DMS114 treated with DMSO at 0.1 percent for 48 hours (cell line): ENCODE data around the gene ACVR1C.
A peak's percentile ranks its signal among the peaks of the same experiment; 100 is the strongest.

Experiments used
- DNase-seq: peaks from one replicate; lab custom pipeline; 2025; ENCODE audit not compliant: unreplicated experiment; lab: John Stamatoyannopoulos, UW

ACVR1C gene

DNA sequence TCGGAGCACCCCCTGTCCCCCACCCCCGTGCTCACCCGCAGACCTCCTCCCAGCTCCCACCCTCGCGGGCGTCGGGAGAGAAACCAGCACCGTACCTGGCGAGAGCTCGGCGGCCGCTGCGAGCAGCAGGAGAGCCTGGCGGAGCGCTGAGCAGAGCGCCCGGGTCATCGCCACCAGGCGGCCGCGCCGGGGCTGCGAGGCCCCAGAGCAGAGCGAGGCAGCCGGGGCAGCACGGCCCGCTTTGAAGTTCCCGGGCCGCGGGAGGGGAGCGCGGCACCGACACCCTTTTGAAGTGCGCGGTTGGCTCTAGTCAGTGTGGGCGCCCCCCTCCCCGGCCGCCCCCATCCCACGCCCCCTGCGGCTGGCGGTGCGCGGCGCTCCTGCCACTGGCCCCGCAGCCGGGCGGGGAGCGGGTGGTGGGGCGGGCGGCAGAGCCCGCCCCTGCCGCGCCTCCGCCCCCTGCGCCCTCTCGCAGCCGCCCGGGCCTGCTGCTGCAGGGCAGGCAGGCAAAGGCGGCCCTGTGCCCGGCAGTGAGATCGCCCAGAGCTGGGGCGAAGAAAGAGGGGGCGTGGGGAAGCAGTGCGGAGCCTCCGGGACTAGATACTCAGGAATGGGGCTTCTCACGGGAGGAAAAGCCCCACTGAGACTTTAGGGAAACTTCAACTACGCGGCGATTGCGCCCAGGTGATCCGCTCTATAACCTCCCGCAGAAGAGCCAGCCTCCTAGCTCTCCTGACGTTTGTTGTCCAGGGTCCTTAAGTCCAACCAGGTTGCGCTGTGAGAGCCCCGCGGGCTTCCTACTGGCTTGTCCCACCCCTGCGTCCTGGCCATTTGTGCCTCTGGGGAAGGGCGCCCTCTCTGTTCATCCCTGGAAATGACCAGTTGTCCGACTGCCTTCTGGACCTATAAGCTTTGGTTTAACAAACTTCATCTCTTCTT lies at the start of gene ACVR1C:
TSS of gene ACVR1C (minus strand) at position 388 of the 939 bp plus-strand sequence. CDS start at position 168, 220 bp downstream.
- no peak for DNase-seq

DNA sequence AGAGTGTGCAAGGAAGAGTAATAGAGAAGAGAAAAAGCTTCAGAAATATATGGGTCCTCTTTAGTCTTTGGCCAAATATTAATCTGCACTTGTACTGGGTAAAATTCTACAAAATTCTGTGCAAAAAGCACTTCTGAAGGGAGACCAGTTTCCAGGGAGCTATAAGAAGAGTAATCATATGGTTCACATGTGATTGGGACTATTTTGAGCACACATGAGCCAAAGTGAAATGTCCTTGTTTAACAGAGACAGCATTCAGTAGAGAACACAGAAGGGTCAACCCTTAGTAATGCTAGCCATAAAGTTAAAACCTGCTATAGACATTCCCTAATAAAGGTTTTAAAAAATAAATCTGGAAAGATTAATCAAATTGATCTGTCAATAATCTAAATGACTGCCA lies 49.3 kb upstream of the ACVR1C start:
- no peak for DNase-seq

GRCh38 chr2:157672129-157672528 lies 43.5 kb upstream of the ACVR1C start:
- DNase-seq = no peak

DNA sequence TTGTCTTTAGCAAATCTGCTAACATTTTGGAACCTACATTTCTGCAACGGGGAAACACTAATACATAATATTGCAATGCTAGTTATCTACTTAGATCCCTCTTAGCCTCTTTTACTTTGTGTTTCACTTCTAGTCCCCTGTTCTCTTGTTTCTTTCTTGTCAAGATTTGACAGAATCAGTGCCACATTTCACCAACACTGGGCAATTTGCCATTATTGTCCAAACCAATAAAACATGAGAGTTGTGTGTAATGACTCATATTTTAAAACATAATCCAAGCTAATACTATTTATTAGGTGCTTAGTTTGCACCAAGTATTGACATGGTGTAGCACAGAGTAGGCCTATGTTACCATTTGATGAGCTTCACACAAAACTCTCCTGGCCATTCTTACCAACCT lies 33.7 kb upstream of the ACVR1C start:
- DNase-seq = no peak

DNA sequence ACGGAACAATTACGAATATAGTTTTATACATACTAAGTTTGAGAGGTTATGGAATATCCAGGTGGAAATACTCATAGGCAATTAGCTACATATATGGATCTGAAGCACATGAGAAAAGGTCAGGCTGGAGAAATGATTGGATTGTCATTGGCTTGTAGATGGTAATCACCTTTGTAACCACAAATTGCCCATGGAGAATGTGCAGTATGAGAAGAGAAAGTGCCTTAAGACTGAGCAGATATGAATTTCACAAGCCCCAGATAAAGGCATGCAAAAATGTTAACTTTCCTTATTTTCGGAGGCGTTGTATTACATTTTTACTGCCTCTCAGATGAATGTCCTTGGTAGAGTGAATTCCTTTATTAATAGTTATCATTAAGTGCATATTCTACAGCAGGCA lies 33.1 kb upstream of the ACVR1C start:
- DNase-seq = no peak

DNA sequence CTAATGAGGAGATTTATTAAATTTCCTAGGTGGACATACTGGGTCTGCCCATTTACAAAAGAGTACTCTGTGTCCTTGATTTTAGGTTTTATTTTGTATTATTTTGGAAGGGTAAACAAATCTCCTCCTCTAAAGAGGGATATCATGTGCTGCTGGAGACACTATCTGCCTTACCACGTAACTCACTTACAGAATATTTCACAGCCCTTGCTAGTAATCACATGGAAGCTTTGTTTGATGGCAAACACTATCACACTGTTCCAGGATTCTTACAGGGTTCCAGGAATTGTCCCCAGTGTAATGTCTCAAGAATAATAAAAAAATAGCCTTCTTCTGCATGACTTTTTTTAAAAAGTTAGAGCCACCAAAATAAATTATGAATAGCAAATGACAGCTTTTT lies 29.2 kb upstream of the ACVR1C start:
- DNase-seq = no peak

DNA sequence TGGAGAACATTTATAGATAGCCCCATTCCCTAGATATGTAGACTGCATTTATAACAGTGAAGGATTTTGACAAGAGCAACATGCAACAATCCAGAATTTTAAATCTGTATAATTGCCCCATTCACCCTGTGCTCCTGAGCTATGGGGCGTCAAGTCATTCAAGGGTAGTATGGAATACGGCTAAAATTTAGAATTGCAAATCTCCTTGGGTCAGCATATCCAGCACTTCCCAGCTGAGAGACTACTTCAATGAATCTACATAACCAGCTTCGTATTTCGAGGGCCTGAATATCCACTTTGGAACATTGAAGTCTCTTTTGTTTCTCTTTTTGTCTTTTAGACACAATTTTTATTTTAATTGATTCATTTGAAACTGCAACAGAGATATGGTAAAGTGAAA lies 28.4 kb upstream of the ACVR1C start:
- no peak for DNase-seq

DNA sequence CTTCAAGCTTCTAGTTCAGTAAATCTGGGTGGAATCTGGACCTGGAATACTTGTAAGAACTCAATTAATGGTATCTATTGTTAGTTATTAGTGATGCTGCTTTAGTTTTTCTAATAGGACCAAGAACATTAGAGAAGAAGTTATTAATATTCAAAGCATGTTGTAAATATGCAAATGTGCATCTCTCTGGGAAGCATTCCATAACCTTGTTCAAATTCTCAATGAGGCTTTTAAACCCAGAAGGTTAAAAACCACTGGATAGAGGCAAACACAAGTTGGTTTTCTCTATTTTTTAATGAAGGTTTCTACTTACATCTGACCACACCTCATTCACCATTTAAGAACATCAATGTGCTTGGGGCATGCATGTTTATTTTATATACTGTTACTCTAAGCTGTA lies 16.1 kb upstream of the ACVR1C start:
- no peak for DNase-seq

DNA sequence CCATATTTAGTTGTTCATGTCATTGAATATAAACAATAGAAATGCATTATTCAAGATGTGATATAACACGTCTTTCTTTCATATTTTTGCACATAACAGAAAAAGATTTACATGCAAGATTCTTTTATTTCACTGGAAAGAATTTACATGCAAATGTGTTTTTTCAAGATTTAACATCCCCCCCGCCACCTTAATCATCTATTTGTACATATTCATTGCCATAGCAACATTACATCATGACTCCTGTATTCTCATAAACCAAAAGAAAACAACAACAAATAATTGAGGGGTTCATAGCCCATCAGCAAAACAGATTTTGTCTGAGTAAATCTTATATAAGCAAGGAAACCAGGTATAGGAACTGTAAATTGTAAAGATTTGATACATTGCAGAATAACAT lies 3.2 kb upstream of the ACVR1C start:
- no peak for DNase-seq

GRCh38 chr2:157627594-157628476 lies 829 bp downstream of the ACVR1C start:
- no peak for DNase-seq

DNA sequence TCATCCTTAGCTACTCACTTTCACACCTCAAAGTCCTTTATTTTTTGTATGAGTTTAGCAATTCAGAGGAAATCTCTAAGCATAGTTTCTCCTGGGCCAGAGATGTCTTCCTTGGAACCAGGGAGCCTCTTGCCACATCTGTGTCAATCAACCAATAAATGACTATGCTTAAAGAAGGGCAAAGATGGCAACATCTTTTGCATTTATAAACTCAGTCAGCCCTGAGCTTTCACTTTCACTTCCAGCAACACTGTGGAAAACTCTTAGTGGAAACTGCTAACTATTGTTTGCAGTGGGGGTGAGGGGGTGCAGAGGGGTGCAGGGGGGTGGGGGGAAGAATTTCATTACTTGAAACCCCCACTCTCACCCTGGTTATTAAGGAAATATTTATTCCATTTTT lies 3.4 kb downstream of the ACVR1C start:
- no peak for DNase-seq

DNA sequence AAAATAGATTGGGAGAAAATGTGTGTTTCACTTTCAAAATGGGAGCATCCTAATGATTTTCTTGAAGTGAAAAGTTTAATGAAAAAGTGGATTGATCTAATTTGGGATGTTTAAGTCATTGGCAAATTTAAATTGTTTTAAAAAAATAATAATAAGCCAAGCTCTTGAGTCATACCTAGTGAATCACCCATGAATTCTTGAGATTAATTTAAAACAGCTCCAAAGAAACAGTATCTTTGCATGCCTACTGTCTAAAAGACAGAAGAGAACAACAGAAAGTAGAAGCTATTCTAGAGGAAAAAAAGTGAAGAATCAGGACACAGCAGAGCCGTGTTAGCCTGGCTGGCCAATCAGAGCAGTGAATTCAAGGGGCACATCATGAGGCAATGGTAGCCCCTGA lies 7.7 kb downstream of the ACVR1C start:
- DNase-seq = no peak

DNA sequence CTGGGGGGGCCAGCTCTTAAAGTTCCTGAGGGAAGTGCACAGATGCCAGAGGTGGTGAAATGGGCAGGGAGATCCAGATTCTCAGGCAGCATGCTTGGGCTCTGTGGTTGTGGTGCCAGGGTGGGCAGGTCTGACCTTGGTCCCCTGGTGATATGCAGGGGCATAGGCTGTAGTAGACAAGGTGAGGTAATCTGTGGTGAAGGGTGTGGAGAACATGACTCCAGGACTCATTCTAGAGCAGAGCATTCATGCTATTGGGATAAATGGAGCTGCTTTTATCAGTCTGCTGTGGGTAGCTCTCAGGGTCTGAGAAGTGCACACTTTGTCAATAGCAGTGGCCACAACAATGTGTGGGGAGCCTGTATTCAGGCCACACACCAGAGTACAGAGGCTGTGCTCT lies 16.9 kb downstream of the ACVR1C start:
- DNase-seq = no peak

- DNase-seq = no peak
Measured at GRCh38 chr2:157611110-157611509, 17.6 kb downstream of the ACVR1C start.

- DNase-seq = no peak
Measured at GRCh38 chr2:157606534-157606933, 22.1 kb downstream of the ACVR1C start.

DNA sequence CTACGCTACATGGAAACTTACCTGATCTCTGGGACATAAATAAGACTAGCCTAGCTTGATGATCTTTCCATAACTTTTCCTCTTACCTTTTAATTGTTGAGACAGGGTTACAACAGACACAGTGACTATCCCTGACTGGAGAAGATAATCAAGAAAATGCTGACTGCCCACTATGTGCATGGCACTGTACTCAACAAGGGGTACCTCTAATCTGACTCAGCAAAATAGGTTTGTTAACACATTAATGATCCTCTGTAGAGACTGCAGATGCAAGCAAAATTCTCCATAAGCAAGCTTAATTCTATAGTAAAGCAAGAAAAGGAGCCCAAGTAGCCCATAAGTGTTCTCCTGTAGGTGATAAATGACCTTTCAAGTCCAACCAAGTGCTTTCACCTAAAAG lies 25.5 kb downstream of the ACVR1C start:
- DNase-seq = no peak

DNA sequence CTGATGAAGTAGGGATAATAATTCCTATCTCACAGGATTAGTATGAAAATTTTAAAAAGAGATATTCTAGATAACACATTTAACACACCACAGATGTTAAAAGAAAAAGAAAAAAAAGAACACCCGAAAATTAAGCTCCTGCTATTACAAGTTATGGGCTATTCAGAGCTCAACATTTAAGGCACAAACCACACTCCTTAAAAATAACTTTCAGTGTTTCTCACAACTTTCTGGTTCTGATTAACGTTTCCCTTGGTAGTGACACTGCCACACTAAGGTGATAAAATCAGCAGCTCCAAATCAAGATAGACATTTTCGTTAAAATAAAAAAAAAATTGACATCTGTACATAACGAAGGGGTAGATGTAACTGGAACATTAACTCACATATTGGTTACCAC lies 26.9 kb downstream of the ACVR1C start:
- no peak for DNase-seq

GRCh38 chr2:157596992-157597681 lies 31.5 kb downstream of the ACVR1C start:
- DNase-seq = peak; percentile 16

GRCh38 chr2:157593411-157593810 lies 35.3 kb downstream of the ACVR1C start:
- no peak for DNase-seq

DNA sequence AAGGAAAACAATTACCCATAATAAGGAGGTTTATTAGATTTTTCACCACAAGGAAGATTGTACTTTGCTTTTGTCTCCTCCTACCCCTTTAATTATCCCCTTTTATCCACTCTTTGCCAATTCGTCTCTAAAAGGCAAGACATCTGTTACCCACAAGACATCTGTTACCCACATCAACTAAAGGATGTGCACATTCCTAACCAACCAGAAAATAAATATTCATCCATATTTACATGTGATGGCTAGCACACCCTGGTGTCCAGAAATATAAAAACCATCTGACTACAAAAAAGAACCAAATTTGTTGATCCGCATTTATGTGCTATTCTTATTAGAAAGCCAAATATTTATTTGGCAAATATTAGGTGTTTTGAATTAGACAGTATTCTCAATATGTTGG lies 35.7 kb downstream of the ACVR1C start:
- peak; percentile 2 for DNase-seq

- DNase-seq = no peak
Measured at GRCh38 chr2:157592374-157592773, 36.3 kb downstream of the ACVR1C start.
